IPS-18c (cell line): ENCODE data around the gene CILP.
"Not testable (repeated sequence)": the region's sequence is repeated elsewhere in the genome, so short reads cannot be mapped to it uniquely, and the experiment has no call there.

Experiments used
- H3K4me3 ChIP-seq: 2 replicates; pipeline ENCODE4 v1.7.0; 2013; ENCODE audit warnings: low read depth, mild to moderate bottlenecking, low read length, moderate library complexity; ENCODE audit not compliant: insufficient read depth
- H3K9me3 ChIP-seq: one replicate; pipeline ENCODE4 v1.6.1; 2013; ENCODE audit warnings: mild to moderate bottlenecking, low read length, moderate library complexity; ENCODE audit not compliant: control insufficient read depth, insufficient read depth

The CILP gene

DNA sequence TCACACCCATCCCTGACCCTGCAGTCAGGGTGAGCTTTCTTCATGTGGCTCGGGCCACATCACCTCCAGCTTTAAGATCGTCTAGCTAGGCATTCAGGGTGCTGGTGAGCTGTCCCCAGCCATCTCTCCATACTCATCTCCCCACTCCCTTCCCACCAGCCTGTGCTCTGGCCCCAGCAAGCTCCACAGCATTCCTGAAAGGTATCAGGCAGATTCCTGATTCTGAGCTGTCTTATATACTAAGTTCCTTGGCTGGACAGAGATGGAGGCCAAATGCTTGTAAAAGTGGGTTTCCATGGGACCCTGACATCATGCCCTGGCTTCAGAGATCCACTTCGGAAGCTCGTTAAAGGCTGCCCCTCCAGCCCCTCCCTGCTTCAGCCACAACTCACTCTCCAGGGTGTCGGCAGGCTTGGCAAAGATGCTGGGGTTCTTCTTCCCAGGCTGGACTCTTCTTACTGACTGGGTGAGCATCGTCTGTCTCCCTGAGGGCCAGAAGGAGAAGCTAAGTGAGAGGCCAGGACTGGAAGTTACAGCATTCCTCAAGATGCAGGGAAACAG lies 3.9 kb downstream of the CILP start:
- Histone ChIP-seq H3K4me3 (no peak overlapping the region), H3K9me3 (peaks cover 2% of the 10 kb centered on the region)

DNA sequence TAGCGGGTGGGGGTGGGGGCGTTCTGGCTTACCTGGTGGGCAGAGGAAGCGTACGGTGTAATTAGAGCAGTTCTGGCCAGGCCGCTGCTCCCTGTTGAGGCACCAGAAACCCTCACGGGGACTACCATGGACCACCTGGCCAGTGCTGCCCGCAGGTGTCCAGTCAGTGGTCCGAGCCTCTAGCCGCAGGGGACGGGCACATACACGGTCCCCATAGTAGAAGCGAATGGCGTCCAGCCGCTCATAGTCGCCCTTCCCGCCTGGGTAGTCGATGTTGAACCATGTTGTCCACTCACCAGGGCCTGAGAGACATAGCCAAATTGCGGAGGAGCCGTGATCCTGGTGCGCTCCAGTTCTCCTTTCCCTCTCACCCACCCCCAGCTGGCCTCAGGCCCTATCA lies 4.5 kb downstream of the CILP start:
- Histone ChIP-seq H3K9me3 (peaks cover 2% of the 10 kb centered on the region), H3K4me3 (no peak overlapping the region)

DNA sequence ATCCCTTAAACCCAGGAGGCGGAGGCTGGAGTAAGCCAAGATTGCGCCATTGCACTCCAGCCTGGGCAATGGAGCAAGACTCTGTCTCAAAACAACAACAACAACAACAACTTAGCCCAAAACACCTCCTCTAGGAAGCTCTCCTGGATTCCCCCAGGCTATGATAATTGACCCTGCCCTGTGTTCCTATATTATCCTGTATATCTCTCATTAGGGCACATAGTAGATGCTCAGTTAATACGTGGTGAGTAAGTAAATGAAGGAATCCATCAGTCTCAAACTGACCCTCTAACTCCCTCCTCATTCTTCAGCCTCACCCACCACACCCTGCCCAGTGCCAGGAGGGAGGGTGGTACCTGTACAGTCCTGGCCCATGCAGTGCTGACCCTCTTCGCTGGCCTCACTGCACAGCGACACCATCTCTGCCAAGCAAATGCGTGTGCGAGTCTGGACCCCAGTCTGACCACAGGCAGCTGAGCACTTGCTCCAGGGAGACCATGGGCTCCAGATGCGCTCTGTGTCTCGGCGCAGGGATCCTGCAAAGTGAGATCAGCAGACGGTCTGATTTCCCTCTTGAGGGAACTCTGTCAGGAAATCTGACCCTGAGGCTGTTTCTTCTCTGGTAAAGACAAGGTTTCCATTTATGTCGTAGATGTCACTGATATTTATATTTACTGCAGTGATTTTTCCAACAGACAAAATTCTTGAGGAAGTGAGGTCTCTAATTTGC lies 6.2 kb downstream of the CILP start:
- peaks cover 2% of the 10 kb centered on the region for H3K9me3 ChIP-seq
- H3K4me3 ChIP-seq: no peak overlapping the region

DNA sequence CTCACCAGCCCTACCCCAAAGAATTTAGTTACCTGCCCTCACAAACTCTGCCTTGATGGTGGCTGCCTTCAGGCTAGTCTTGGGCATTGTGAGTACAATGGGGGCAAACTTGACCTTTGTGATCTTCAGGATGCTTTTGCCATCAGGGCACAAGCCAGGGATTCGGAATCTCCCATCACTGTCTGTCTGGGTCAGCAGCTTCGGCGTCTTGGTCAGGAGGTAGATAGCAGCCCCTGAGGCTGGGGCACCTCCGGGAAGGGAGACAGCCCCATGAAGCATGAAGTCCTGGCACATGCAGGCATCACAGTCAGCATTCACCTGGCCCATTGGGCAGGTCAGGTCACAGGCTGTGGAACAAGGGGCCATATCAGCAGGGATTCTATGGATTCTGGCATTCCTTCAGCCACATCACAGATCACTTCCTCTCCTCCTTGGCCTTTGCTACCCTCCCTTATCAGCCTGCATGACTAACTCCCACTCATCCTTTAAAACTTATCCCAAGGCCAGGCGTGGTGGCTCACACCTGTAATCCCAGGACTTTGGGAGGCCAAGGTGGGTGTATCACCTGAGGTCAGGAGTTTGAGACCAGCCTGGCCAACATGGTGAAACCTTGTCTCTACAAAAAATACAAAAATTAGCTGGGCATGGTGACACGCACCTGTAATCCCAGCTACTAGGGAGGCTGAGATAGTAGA lies 6.9 kb downstream of the CILP start:
- H3K9me3 ChIP-seq: peaks cover 2% of the 10 kb centered on the region
- no peak overlapping the region for H3K4me3 ChIP-seq

DNA sequence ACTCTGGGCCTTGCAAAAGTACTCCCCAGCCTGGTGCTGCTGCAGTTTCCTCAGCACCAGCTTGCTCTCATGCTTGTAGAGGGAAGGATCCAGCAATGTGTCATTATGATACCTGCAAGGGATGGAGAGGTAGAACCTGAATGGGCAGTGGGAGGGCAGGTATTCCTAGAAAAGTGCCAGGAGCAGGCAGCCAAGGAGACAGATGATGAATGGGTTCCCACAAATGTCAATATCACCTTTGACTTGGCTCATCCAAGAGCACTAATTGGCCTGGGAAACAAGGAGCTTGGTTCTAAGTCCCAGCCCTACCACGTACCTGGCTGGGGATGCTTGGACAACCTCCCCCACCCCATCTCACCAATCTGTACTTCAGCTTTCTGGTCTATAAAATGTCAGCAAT lies 9.4 kb downstream of the CILP start:
- H3K4me3 ChIP-seq: no peak overlapping the region
- no peaks in the 10 kb centered on the region for H3K9me3 ChIP-seq

DNA sequence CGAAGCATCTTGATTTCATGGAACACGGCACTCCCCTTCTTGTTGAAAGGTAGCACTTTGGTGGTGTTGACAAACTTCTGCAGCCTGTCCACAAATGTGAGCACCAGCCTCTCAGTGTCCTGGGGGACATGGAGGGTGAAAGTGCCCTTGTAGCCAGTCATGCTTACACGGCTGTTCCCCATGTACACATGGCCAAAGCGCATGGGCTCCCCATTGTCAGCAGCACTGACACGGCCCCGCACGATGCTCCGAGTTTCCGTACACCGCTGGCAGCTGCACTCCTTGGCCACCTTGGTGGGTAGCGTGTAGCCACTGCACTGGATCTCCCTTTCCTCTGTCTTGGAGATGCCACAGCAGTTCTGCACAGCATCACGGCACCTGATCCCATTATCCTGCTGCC lies 12.7 kb downstream of the CILP start:
- H3K4me3 ChIP-seq: no peak overlapping the region
- H3K9me3 ChIP-seq: no peaks in the 10 kb centered on the region

DNA sequence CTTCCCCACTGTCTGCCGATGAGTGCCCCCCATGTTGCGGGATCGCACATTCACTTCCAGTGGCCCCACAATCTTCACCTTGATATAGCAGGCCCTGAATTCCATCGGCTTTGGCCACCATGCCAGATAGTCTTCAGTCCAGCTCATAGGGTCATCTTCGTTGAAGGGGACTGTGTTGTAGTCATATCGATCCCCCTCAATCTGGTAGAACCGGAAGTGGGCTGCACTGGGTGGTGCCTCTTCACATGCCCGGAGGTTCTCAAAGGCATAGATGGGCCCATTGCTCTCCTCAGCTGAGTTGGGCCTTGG lies 14.0 kb downstream of the CILP start:
- H3K4me3 ChIP-seq: no peak overlapping the region
- no peaks in the 10 kb centered on the region for H3K9me3 ChIP-seq

DNA sequence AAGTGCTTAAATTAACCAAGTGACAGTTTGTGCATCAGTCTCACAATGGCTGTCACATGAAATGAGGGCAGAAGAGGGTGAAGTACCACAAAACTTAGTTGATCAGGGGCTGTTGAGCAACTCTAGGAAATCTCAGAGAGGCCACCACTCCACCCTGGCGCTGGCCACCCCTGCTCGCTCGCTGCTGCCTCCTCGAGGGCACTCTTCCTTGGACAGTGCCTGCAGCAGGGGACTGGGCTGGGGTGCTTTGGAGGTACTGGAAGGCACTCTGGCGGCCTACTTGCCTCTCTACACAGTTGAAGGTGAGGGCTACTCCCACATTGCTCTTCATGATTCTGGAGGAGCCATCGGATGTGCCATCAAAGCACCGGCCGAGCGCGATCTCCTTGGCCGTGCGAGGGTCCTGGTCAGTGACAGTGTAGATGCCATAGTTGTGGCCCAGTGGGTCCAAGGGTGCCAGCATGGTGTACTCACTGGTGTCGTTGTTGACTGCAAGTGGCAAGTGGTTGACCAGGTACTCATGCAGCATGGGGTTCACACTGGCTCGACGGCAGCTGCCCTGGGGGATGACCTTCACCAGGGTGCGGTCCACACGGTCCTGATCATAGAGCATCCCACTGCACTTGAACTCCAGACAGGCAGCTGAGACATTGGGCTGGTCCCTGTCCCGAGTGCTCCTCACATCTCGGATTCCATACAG lies 14.5 kb downstream of the CILP start:
- H3K4me3 ChIP-seq: no peak overlapping the region
- no peaks in the 10 kb centered on the region for H3K9me3 ChIP-seq

DNA sequence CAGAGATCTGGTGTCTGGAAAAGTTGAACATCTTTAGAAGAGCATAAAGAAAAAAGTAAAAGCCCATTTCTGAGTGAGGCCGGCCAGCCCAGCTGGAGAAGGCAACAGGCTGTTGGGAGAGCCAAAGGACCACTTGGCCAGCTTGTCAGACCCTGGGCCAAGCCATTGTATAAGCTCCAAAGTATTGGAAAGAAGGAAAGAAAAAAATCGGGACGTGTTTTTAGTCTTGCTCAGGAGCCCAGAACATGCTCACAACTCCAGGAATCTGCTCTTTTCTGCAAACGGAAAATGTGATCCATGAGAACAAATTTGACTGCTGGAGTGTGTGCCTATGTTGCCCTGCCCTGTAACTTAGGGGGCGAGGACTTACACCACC lies 15.7 kb downstream of the CILP start:
- Histone ChIP-seq H3K4me3 (no peak overlapping the region), H3K9me3 (no peaks in the 10 kb centered on the region)

DNA sequence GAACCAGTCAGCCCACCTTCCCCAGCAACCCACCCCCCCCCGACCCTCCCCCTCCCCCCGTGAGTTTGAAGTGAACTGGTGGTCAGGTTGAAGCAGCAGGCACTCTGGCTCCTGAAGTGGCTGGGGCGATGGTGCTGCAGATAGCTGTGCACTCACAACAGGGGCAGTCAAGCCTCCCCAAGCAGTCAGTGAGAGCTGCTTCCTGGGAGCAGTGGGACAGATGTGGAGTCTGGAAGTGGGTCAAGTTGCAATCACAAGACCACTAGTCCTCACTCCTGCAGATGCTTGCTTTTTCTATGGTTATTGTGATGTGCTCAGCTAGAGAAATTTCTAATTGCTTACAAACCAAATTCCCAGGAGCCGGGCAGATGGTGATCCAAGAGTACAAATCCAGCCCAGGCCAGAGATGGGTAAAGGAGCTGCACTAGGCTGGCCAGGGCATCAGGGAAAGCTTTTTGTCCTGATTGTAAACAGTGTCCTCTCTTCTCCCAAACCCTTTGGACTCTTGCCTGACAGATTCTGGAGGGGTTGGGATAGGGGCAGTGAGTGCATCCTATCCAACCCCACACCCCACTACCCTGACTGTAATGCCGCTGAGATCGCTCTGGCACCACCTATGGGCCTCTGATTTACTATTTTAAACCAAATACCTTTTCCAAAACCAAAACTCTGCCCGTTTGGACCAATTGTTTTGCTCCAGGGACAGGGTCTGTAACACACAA lies 16.3 kb downstream of the CILP start:
- no peak overlapping the region for H3K4me3 ChIP-seq
- H3K9me3 ChIP-seq: no peaks in the 10 kb centered on the region

DNA sequence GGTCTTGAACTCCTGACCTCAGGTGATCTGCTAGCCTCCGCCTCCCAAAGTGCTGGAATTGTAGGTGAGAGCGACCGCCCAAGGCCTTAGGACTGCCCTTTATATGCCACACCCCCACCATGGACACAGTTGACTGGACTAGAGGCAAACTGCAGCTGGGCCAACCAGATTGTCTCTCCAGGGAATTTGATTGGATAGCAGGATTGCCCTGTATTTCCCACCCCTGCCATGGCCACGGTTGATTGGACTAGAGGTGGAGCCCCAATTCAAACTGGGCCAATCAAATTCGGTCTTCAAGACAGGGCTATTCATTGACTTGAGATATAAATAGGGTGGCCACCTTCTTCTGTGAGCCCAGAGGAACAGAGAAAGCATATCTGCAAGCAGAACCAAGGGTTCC lies 19.3 kb downstream of the CILP start:
- Histone ChIP-seq H3K4me3 (no peak overlapping the region), H3K9me3 (no peaks in the 10 kb centered on the region)

DNA sequence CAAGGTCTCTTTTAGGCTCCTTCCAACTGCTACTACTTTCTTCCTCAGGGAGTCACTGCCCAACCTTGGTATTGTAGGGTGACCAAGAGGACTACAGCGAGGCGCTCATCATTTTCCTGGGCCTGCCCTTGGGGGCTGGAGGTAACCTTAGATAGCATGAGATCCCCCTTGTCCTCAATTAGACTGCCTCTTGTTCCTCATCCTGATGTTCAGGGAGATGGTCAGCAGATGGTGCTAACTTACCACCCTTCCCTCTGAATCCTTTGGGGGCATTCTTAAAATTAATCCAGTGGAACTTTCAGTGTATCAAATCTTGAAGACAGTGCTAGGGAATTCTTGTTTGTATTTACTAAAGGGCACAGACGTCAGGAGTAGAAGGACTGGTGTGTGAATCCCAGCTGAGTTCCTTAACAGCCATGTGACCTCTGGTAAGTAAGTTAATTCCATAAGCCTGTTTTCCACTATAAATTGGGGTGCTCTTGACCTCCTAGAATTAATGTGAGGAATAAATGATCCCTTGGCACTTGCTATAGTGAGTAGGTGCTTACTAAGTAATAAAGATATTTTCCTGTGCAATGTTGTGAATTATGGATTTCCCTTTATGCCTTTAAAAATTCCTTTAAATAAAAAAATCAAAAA lies 22.1 kb downstream of the CILP start:
- no peak overlapping the region for H3K4me3 ChIP-seq
- no peaks in the 10 kb centered on the region for H3K9me3 ChIP-seq

DNA sequence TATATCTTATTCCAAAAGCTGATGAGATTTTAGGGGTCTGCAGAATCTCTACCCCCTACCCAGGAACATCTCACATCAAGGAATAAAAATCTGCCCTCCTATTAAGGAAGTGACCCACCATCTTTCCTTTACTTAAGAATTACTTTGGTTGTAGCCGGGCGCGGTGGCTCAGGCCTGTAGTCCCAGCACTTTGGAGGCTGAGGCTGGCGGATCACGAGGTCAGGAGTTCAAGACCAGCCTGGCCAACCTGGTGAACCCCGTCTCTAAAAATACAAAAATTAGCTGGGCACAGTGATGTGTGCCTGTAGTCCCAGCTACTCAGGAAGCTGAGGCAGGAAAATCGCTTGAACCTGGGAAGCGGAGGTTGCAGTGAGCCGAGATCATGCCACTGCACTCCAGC lies 22.8 kb downstream of the CILP start:
- not testable (repeated sequence) for H3K9me3 ChIP-seq

DNA sequence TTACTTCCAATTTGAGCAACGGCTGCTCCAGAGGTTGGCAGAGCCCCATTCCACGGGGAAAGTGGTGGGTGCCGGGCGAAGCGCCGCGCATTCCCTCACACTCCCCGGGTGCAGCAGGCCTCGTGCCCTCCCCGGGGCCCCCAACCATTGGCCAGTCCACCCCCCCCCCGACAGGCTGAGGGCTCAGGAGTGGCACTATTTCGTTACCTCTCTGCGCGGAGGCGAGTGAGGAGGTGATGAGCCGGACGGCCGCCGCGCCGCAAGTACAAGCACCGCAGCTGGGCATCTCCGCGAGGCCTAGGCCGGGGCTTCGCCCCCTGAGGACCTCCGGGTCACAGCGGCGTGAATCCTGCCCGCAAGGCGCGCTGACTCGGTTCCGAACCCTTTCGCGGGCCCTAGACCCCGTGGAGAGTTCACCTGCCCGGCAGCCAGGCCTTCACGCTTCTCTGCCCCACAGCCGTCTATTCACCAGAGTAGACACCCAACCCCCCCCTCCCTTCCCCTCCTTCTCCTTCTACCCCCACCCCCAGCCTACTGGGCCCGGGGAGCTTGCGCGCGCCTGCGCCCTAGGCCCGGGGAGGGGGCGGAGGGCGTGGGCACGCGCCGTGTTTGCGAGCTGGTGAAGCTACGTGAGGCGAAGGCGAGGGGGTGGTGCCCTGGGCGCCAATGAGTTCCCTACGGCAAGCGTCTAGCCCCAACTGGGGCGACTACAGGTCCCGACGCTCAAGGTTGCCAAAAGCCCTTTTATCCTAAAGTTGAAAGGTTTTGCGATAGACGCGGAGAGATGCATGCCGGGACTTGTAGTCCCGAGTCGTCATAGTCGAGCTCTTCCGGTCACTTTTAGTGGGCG lies 26.2 kb downstream of the CILP start, which contains the start of gene CLPX:
Gene CLPX (minus strand): TSS at position 475 of the 850 bp plus-strand sequence. CDS start 189 bp downstream, at position 286.
- Histone ChIP-seq H3K9me3 (no peaks in the 10 kb centered on the region), H3K4me3 (peak within 1 kb of the TSS; percentile 82)

More for the DNA sequence above, 22.8 kb downstream of the CILP start:
- H3K4me3 ChIP-seq: not testable (repeated sequence)

DNA sequence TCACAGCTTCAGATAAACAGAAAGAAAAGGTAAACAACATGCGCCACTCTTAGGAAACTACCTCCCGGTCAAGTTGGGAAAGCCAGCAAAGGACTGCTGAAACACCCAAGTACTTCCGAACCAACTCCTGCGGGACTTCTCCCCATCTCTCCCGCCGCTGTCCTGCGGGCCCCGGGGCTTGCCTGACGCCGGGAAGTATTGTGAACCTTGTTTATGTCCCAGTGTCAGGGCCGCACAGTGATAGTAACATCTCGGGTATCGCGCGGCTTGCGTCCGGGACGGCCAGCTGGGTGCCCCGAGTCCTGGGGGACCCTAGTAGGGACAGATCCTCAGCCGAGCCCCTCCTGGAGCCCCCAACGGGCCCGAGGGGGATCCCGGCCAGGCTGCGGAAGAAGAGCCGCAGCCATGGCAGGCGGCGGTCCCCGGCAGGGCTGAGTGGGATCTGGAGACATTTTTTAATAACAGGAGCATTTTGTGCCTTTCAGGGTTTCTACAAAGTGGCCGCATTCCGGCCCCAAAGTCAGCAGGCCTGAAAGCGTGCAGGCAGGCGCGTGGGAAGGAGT lies 26.9 kb downstream of the CILP start:
- H3K9me3 ChIP-seq: no peaks in the 10 kb centered on the region

DNA sequence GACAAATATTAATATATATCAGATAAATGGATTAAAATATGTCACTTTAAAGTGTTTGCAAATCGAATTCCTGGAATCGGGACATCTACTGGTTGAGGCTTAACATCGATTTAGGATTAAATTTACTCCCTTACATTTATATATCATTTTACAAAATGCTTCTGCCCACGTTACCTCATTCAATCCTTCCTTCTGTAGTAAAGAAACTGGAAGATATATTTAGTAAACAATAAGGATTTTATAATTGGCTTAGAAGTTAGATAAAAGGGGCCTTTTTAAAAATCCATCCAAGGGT lies 27.5 kb downstream of the CILP start:
- peak overlapping the region; percentile 82 for H3K4me3 ChIP-seq
- no peaks in the 10 kb centered on the region for H3K9me3 ChIP-seq

More for the DNA sequence above, 26.9 kb downstream of the CILP start:
- H3K4me3 ChIP-seq: peak overlapping the region; percentile 82
